RCC 7860 (cell line): ENCODE measurements around the gene CRHR2.
"Not testable (repeated sequence)": the region's sequence is repeated elsewhere in the genome, so short reads cannot be mapped to it uniquely, and the experiment has no call there.

Source experiments
- DNase-seq: peaks from one replicate; pipeline ENCODE4 v3.0.0-alpha.2; 2015; ENCODE audit warnings: low spot score
- FAIRE-seq: peaks from 2 replicates; lab custom pipeline; 2012; peaks lifted over from hg19 to GRCh38; lab: Jason Lieb, UNC

The CRHR2 gene

DNA sequence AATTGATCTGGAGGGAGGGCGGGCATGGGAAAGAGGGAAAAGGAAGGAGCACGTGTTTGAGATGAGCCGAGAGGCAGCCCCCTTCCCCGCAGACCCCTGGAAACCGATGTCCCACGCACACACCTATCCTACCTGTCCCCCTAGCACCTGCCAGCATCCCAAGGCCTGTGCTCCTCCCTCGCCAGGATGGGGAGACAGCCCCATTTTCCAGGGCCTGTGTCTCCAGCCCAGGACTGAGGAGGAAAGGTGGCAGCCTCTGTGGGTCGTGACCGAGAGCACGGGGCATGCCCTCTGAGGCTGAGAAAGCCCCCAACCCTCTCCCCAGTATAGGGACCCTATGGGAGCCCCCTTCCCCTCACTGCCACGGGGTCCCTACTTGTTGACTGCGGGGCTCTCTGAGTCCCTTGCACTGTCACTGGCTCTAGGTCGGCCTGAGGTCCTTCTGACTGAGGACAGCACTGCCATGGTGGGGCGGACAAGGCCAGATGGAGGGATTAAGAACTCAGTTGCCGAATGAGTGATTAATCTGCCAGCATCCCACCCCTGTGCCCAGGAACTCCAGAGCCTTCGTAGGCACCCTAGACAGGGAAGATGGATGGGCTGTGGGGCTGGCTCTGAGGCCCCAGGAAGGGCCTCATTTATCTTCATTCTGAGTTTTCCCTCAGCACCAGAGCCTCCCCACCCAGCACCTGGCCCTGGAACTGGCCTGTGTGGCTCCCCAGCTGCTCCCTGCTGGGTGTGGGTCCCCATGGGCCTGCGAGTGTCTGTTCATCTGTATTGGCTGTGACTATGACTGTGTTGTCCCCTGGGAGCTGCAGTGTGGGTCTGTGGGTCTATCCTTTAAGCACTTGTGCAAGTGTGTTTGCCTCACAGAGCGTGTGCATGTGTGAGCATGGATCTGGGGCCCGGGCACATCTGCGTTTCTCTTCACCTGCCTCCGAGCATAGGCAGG lies 26.0 kb downstream of the CRHR2 start:
- no peak for FAIRE-seq
- no peak for DNase-seq

DNA sequence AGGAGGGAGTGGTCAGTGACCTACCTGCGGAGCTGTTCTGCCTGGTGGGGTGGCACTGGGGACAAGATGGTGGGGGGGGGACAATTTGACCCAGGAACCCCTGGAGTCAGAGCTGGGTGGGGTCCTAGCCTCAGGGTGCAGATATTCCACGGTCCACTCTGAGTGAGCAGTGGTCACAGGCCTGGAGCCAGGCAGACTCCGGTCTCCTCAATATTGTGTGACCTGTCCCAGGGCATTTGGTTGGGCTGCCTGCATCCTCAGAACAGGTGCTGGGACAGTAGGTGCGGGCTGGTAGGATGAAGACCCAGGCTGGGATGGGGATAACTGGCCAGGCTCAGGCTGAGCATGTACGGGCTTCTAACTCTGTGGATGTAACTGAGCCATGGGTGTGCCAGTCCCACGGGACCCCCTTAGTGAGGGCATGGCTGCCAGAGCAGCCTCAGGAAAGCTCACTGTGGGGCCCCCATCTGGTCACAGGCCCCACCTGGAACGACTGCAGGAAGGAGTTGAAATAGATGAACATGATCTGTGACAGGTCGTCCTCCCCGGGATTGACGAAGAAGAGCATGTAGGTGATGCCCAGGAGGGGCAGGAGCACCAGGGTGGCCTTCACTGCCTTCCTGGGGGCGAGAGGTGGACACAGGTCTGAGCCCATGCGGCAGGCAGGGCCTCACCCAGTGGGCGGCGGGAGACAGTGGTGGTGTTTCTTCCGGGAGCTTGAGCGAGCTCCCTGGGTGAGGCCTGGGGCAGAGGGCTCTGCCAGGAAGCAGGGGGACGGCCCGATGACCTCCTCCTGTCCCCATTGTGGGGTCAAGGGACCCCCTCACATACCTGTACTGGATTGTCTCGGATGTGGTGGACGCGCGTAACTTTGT lies 26.9 kb downstream of the CRHR2 start:
- no peak for FAIRE-seq
- DNase-seq: no peak

DNA sequence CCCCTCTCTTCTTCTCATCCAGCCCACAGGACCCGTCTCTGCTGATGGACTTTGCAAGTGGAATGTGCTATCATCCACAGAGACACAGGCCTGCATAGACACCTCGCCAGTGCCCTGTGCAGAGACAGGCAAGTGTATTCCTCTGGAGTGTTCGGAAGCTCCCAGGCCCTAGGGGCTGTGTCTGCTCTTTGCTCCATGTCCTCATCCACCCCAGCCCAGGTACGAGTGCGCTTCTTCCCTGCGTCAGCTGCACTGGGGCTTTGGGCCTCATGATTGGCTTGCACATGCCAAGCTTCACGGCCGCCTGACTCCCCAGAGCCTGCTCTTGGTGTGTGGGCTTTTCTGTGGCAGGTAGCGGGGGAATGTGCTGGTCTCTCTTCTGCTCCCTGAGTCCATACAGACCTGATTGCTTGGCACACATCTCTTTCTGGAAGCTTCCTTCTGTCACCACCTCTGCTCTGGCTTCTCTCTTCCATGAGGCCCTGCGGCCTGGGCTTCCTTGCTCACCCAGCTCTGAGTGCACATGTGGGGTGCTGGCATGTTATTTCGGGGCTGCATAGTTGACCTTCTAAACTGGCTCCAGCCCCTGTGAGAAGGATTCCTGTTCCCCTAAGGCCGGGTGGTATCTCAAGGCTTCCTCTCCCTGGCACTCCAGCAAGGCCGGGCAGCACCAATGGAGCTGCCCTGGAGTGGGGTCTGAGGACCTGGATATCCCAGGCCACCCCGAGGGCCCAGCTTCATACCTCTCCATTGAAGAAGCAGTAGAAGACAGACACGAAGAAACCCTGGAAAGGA lies 27.8 kb downstream of the CRHR2 start:
- DNase-seq (no peak), FAIRE-seq (no peak)

DNA sequence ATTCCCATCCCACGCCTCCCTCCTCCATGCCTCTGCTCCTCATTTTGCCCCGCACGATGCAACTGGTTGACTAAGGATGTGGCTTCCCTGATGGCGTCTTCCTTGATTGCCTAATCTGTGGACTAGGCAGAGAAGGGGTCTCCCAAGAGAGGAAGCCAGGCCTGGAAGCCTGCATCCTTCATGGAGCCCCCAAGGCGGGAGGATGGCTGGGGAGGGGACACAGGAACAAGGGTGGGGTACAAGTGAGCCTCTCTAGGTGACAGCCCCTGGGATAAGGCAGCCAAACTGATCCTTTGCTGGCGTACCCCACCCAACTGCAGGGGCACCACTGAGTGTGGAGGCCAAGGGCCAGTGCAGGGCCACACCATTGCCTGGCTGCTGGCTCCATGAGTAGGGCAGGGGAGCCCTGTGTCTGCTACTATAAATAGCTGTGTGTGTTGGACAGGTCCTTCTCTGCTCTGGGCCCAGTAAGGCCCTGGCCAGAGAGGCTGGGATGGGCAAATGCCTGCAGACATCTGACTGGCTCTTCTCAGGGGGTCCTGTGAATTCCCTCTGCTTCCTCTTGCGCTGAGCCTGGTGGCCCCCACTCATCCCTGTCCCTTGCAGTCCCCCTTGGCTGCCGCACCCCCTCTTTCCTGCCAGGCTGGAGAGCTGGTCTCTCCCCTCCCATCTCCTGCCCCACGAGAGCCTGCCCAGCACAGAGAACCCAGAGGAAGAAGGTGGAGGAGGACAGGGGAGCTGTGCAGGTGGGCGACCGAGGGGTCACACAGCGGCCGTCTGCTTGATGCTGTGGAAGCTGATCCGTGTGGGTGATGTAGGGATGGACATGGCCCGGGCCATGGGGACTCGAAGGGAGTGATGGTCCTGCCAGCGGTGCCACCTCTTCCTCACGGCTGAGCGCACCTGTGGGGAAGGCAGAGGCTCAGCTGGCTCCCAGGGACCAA lies 29.3 kb downstream of the CRHR2 start:
- no peak for FAIRE-seq
- no peak for DNase-seq

DNA sequence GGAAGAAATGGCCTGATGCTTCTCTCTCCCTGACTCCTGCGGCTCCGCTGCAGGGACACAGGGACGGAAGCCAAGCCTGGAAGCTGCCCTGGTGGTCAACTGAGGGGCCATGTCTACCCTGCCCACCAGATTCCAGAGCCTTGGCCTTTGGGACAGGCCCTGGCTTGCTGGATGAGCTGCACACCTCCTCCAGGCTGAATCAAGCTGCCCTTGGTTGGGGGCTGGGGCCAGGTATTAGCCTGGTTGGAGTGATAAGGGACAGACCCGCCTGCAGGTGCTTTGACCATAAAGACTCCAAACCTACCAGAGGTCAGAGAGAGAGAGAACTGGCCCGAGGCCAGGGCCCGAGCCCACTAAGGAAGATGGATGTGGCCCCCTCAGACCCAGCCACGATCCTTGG lies 30.1 kb downstream of the CRHR2 start:
- DNase-seq: no peak
- FAIRE-seq: no peak

DNA sequence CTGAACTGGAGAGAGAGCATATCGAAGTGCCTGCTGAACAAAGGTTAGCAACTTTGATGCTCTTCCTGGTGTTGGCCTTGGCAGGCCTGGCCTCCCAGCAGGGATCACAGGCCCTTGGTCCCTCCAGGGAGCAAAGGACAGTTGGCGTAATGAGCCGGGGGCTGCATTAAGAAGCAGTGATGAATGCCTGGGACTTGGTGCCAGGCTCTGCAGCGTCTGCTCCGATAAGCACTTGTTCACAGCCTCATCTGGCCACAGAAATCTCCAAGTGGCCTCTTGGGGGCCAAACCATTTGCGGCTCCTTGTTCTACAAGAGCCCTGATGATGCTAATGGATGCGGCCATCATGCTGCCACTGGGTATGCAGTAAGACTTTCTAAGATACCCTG lies 31.8 kb downstream of the CRHR2 start:
- FAIRE-seq (no peak), DNase-seq (no peak)

DNA sequence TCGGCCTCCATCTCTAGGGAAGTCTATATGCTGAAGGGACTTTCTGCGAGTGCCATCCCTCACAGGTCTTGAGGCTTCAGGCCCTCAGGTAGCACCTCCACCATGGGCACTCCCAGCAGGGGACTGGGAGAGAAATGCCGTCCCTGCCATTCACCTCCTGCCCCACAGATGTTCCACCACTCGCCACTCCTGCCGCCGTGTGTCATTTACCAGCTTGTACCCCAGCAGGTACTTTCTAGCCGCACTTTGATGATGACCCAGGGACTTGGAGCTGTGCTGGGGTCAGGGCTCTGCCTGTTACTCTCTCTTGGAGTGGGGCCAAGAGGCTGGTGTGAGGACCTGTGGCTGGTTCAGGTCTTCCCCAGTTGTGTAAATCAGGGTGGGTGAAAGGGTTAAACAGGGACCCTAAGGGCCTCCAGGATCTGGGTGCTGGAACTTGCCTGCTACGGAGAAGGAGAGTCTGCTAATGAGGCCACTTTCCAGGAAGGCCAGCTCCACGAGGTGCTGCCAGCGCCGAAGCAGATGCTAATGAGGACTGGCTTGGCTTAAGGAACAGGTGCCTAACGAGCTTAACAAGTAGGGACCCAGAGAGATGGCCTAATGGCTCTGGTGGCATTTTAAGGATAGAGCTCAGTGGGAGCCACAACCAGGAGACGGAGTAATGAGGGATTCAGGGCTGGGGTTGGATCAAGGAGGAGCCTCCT lies 32.4 kb downstream of the CRHR2 start:
- FAIRE-seq: no peak

DNA sequence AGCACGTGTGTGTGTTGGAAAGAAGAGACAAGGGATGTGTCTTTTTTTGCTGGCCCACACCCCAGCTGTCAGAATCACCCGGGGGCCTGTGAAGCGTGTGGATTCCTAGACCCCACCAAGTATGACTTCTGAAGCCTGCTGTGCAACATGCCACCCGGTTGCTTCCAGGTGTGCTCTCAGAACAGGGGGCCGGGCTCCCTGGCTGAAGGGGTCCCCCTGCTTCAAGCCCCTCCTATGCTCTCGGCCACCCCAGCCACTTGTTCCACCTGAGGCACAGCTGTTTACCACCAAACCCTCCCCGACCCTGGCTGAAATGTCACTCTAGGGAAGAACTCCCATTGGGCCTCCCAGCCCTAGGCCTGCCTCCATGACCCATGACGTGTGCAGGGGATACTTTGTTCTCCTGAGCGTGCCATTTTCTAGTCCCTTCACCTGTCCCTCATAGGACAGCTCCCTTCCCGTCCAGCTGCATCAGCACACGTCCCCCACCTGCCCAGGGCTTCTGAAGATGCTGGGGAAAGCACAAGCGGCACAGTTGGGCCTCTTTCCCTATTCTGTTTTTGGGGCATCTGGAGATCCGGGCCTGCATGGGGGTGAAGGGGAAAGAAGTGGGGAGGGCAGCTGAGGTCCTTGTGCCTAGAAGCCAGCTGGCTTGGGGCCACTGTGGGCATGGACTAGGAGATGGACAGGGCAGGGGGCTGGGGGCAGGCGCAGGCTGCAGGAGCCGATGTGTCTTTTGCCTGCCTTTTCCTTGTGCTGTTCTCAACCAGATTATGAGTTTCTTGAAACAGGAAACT lies 33.3 kb downstream of the CRHR2 start:
- DNase-seq (no peak), FAIRE-seq (no peak)

More for the DNA sequence above, 32.4 kb downstream of the CRHR2 start:
- DNase-seq: no peak

DNA sequence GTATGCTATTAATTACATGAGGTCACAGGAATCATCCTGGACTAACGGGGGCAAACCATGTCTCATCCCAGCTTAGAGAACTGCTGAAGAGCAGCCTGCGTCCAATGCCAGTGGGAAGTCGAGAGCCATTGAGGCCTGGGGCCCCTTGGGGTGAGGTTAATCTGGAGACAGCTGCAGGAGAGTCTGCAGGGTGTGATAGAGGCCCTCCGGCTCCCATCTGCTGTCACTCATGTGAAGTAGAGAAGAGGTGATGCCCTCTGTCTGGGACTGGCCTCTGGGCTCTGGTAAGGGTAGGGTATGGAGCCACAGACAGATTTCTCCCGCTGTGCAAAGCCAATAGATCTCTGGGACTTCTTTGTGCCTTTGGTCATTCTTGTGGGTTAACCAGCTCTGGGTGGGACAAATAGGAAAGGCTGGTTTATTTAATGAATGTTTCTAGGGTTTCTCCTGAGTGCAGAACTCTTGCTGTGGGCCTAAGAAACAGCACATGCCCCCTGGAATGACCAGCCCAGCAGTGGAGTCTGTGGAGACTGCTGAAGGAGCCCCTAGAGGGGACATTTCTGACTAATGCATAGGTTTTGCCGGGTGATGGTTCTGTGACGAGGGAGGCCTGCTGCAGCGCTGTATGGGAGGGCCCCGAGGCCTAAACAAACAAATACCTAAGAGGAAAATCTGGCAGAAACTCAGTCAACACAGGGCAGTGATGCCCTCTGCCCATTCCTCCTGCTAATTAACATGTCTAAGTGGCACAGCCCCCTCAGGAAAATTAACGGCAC lies 34.5 kb downstream of the CRHR2 start:
- FAIRE-seq (no peak), DNase-seq (no peak)

DNA sequence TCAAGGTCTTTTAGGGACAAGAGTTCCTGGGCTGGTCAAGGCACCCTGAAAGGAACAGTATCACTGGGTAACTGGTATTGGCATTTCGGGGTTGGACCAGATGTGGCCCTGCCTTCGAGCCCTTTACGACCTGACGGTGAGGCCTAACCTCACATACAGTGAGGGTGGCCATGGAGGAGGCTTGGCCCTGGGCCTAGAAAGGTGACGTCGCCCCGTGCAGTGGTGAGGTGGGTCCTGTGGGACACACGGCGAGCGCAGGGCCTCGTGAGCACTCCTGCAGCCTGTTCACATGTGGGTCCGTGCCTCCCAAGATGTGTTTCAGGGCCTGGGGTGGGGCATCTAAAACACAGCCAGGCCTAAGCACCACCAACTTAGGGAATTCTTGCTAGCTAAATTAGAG lies 36.1 kb downstream of the CRHR2 start:
- FAIRE-seq (no peak), DNase-seq (no peak)

DNA sequence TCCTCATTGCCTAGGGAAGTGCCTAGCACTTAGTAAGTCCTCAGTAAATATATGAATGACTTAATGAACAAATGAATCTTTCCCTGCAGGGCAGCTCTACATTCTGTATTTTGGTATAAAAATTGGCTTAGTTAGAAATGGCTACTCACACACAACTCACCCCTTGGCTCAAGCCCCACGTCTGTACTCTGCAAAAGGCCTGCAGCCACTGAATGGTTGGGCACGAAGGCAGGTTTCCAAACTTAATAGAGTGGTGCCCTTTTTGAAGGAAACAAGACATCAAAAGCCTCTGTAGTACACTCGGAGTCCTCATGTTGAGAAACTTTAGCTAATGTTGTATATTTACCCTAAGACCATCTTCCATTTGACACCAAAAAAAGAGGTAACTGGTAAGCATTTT lies 36.6 kb downstream of the CRHR2 start:
- DNase-seq (no peak), FAIRE-seq (no peak)

DNA sequence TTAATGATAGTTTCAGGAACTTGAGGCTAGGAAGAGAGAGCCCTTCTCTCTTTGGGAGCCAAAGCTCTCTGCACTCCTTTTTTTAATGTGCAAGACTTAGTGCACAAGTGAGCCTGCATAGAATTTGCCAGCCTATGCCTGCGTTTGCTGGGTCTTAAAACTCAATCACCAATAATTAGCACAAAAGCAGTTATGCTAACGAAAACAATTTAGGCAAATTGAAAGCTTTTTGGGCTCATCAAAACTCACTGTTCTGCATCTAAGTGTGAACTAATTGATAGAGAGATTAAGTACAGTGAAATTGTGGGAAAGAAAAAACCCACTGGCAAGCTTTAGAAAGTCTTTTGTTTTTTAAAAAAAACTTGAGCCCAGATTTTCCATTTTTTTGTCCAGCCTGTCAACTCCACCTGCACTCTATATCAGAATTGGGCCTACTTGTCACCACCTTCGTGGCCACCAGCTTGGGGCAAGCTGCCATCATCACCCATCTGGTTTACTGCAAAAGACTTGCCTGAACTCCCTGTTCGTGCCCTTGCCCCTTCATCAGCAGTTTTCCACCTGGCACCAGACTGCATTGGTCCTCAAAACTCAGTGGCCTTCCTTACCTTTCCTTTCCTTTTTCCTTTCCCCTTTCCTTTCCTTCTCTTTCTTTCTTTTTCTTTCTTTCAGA lies 37.8 kb downstream of the CRHR2 start:
- no peak for FAIRE-seq

DNA sequence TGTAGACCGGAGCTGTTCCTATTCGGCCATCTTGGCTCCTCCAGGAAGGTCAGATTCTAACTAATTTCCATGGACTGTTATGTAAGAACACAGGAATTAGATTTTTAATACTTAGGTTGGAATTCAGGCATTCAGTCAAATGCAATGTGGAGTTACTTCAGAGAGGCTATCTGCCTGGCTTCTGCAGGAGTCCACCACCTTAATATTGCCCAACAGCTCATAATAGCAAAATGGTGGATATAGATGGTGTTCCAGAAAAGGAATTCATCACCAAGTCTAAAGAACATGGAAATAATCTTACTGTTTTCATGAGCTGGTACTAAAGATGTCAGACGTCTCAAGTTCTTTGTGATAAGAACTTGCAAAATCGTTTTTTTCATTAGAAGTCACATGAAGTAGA lies 39.5 kb downstream of the CRHR2 start:
- no peak for DNase-seq
- FAIRE-seq: no peak

More for the DNA sequence above, 37.8 kb downstream of the CRHR2 start:
- DNase-seq: no peak

DNA sequence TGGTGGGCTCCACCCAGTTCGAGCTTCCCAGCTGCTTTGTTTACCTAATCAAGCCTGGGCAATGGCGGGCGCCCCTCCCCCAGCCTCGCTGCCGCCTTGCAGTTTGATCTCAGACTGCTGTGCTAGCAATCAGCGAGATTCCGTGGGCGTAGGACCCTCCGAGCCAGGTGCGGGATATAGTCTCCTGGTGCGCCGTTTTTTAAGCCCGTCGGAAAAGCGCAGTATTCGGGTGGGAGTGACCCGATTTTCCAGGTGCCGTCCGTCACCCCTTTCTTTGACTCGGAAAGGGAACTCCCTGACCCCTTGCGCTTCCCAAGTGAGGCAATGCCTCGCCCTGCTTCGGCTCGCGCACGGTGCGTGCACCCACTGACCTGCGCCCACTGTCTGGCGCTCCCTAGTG lies 39.9 kb downstream of the CRHR2 start:
- FAIRE-seq, DNase-seq: not testable (repeated sequence)

DNA sequence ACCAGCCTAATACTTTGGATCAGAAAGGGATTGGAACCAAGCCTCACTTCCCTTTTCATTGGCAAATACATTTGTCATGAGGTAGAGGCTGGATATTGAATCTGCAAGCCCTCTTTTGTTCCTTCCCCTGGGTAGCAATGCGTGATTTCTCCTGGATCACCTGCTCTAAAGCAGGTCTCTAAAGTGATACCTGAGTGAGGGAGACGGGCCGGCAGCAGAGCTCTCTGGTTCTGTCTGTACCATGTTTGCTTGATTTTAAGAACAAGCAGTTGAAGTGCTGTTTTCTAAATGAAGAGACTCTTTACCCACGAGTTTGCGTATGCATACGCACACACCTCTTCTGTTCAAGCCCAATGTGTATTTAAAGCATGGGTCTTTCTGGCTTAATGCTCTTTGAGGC lies 46.5 kb downstream of the CRHR2 start:
- no peak for DNase-seq
- no peak for FAIRE-seq

DNA sequence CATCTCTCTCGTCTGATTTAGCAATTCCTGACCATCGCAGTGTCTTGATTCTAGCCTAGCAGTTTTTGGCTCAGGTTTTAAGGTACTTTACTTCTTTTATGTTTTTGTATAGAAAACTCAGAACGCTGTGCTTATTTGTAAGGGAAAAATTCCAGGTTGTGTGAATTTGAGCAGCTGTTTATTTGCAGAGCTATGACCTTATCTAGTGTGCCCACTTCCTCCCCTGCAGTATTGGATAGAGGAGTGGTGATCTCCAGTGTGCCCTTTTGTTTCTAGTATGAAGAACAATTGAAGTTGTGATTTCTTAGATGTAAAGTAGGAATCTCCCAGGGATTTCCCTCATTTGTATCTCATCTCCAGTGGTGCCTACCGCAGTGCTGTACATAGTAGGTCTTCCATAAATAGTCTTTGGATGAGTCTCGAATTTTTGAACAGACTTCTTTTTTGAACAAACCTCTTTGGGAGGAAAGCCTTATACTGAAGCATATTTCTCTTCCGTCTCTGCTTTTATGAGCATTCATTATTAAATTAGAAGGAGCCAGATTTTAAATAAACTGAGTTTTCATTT lies 47.5 kb downstream of the CRHR2 start:
- no peak for FAIRE-seq

DNA sequence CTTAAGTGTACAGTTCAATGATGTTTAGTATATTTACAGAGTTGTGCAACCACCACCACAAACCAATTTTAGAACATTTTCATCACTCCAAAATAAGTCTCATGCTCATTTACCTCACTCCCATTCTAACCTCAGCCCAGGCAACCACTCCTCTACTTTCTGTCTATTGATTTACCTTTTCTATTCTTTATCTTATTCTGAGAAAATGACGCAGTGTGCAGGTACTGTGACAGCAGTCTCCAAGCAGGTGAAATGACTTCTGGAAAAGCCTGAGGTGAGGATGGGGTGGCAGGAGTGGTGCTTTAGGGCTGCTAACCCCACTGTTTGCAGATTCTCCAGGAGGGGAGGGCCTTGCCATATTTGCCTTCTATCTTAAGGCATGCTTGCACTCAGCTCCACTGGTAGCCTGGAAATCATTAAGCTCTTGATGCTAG lies 48.0 kb downstream of the CRHR2 start:
- DNase-seq (no peak), FAIRE-seq (no peak)

More for the DNA sequence above, 47.5 kb downstream of the CRHR2 start:
- DNase-seq: no peak
